Measurements from ENCODE around the gene SLC7A8.

The SLC7A8 gene

DNA sequence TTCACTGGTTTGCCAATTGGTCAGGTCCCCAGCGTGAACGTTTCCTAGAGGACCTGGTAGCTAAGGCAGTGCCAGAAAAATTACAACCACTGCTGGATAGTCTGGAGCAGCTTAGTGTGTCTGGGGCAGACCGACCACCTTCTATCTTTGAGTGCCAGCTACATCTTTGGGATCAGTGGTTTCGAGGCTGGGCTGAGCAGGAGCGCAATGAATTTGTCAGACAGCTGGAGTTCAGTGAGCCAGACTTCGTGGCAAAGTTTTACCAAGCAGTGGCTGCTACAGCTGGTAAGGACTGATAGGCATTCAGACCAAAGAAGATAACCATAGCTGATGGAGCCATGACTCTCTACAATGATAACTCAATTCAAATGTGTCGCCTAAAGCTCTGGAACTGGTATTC, 85.7 kb downstream of the SLC7A8 start:
- no peak for TF ChIP-seq ZBTB7A (IDR thresholded peaks at IDR 0.05; ENCODE audit: low read depth)
- TF ChIP-seq, protein P1, sequence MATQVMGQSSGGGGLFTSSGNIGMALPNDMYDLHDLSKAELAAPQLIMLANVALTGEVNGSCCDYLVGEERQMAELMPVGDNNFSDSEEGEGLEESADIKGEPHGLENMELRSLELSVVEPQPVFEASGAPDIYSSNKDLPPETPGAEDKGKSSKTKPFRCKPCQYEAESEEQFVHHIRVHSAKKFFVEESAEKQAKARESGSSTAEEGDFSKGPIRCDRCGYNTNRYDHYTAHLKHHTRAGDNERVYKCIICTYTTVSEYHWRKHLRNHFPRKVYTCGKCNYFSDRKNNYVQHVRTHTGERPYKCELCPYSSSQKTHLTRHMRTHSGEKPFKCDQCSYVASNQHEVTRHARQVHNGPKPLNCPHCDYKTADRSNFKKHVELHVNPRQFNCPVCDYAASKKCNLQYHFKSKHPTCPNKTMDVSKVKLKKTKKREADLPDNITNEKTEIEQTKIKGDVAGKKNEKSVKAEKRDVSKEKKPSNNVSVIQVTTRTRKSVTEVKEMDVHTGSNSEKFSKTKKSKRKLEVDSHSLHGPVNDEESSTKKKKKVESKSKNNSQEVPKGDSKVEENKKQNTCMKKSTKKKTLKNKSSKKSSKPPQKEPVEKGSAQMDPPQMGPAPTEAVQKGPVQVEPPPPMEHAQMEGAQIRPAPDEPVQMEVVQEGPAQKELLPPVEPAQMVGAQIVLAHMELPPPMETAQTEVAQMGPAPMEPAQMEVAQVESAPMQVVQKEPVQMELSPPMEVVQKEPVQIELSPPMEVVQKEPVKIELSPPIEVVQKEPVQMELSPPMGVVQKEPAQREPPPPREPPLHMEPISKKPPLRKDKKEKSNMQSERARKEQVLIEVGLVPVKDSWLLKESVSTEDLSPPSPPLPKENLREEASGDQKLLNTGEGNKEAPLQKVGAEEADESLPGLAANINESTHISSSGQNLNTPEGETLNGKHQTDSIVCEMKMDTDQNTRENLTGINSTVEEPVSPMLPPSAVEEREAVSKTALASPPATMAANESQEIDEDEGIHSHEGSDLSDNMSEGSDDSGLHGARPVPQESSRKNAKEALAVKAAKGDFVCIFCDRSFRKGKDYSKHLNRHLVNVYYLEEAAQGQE (IDR thresholded peaks at IDR 0.05; ENCODE audit: low read depth) = no peak
- TF ChIP-seq, protein P2, sequence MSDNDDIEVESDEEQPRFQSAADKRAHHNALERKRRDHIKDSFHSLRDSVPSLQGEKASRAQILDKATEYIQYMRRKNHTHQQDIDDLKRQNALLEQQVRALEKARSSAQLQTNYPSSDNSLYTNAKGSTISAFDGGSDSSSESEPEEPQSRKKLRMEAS (IDR thresholded peaks at IDR 0.05) = no peak
- TF ChIP-seq TAF1 (IDR thresholded peaks at IDR 0.05; ENCODE audit: low read depth) = no peak
- no peak for TF ChIP-seq CEBPB (IDR thresholded peaks at IDR 0.05)
- TF ChIP-seq, protein P3, sequence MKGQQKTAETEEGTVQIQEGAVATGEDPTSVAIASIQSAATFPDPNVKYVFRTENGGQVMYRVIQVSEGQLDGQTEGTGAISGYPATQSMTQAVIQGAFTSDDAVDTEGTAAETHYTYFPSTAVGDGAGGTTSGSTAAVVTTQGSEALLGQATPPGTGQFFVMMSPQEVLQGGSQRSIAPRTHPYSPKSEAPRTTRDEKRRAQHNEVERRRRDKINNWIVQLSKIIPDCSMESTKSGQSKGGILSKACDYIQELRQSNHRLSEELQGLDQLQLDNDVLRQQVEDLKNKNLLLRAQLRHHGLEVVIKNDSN (IDR thresholded peaks at IDR 0.05) = no peak
- TF ChIP-seq EGR1 (IDR thresholded peaks at IDR 0.05) = no peak

DNA sequence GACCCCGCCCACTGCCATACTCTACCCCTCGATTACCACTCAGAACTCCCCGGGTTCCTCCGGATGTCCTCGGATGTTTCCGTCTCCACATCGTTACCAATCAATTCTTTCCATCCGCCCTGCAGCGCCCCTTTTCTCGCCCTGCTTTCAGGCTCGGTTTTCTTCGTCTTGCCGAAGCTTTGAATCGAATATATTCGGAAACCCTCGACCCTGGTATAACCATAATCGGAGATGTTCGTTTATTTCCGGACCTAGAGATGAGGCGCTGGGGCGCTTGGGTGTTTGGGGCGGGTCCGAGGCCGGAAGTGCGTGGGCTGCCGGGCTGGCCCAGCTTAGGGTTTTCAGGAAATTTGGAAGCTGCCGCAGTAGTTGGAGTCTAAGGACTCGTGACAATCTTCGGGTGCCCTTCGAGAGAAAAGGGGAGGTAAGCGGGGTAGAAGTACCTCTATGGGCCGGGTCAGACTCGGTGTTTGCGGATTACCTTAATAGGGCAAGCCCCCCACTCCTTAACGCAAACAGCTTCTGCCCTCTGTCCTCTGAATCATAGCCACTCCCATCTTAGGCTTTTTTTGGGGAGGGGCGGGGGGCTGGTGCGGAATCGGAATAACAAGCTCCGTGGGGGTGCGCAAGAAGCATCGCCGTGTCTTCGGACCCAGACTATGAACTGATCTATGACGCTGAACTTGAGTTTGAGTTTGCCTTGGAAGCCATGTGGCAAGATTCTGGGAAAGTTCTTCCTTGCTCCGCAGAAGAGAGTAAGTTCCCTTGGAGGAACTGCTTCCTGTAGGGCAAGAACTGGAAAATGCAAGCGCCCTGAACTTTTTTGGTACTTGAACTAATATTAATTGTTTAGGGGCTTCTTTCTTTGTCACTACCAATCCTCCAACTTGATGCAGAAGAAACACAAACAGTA, 88.0 kb downstream of the SLC7A8 start, which contains the start of gene C14orf119:
Gene C14orf119 (plus strand): TSS at position 310 of the 913 bp plus-strand sequence. CDS start 2,154 bp downstream, outside the sequence.
- TF ChIP-seq CREB1 (IDR thresholded peaks at IDR 0.05; ENCODE audit: low read depth) = 0 out of 2 replicates have a peak, but pooled peaks have one; percentile 10
- TF ChIP-seq, protein P2 (IDR thresholded peaks at IDR 0.05) = peak; percentile 65
- peak; percentile 43 for TF ChIP-seq TAF1 (IDR thresholded peaks at IDR 0.05; ENCODE audit: low read depth)
- TF ChIP-seq ZBTB7A (IDR thresholded peaks at IDR 0.05; ENCODE audit: low read depth) = peak; percentile 82
- TF ChIP-seq TEAD4 (IDR thresholded peaks at IDR 0.05) = no peak
- TF ChIP-seq EGR1 (IDR thresholded peaks at IDR 0.05) = peak; percentile 91

DNA sequence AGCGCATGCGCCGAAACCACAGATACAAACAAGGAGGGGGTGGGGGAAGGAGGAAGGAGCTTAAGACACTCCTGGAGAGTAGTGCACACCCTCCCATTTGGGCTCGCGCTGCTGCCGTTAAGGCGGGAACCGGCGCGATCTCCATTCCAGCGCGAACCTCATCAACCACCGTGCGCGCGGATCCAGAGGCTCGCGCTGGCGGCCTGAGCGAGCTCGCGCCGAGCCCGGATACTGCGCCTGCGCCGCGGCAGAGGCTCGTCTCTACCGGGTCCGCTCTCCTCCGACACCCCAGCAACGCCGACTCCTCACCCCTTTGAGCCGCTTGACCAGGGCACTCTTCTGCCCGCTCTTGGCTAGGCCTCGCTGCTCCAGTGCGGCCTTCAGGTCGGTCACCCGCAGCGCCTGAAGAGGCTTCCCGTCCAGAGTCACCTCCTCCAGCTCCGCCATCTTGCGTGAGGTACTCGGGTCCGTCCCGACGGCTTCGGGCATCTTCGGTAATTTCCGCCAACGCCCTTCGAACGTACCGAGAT, 88.7 kb downstream of the SLC7A8 start, which contains the start of gene ACIN1:
Gene ACIN1 (minus strand): TSS at position 471 of the 530 bp plus-strand sequence. CDS start 24 bp downstream, at position 447.
- TF ChIP-seq CREB1 (IDR thresholded peaks at IDR 0.05; ENCODE audit: low read depth) (no peak), NFIC (IDR thresholded peaks at IDR 0.05) (no peak), YY1 (IDR thresholded peaks at IDR 0.05; ENCODE audit: low read depth) (peak; percentile 95), TCF12 (IDR thresholded peaks at IDR 0.05; ENCODE audit: low read depth) (no peak; the same call in 1 of the 2 replicates), TAF1 (IDR thresholded peaks at IDR 0.05; ENCODE audit: low read depth) (peak; percentile 91), TEAD4 (IDR thresholded peaks at IDR 0.05) (no peak), EP300 (IDR thresholded peaks at IDR 0.05; ENCODE audit: borderline replicate concordance) (no peak), CEBPB (IDR thresholded peaks at IDR 0.05) (no peak), RAD21 (IDR thresholded peaks at IDR 0.05; ENCODE audit: low read depth) (no peak), FOXM1 (IDR thresholded peaks at IDR 0.05; ENCODE audit: borderline replicate concordance, low read depth) (no peak), EGR1 (IDR thresholded peaks at IDR 0.05) (no peak), ZBTB7A (IDR thresholded peaks at IDR 0.05; ENCODE audit: low read depth) (no peak)
- TF ChIP-seq, protein P2 (IDR thresholded peaks at IDR 0.05) = peak; percentile 50
- TF ChIP-seq, protein P1 (IDR thresholded peaks at IDR 0.05; ENCODE audit: low read depth) = no peak
- TF ChIP-seq, protein P3 (IDR thresholded peaks at IDR 0.05) = no peak

DNA sequence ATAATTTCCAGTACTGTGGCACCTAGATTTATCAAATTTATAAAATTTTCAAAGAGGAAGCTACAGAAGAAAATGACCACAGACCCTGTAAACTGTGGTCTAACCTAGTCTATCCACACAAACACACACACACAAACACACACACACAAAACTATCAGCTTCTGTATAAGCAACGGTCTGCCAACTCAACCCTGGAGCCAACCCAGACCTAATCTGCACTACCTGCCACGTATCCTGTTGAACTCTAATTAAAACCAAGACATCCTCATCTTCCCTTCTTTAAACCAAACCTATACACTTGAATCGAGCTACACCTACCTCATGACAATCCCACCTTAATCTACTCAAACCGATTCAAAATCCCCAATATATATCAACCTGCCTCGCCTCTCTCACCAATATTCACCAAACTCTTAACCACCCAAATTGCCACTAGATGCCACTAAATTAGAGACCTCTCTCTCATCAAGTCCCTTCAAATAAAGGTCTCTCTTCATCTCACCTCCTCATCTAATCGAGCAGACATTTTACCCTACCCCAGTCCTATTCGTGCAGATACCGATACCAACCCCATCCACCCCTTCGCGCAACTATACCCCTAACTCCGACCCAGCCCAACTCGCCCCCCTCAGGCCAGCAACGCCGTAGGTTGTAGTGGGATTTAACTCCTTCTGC, 89.3 kb downstream of the SLC7A8 start:
- no peak for TF ChIP-seq NFIC (IDR thresholded peaks at IDR 0.05)
- no peak for TF ChIP-seq TAF1 (IDR thresholded peaks at IDR 0.05; ENCODE audit: low read depth)
- TF ChIP-seq ZBTB7A (IDR thresholded peaks at IDR 0.05; ENCODE audit: low read depth) = no peak
- no peak for TF ChIP-seq CEBPB (IDR thresholded peaks at IDR 0.05)
- no peak for TF ChIP-seq EP300 (IDR thresholded peaks at IDR 0.05; ENCODE audit: borderline replicate concordance)
- TF ChIP-seq TEAD4 (IDR thresholded peaks at IDR 0.05) = no peak
- TF ChIP-seq FOXM1 (IDR thresholded peaks at IDR 0.05; ENCODE audit: borderline replicate concordance, low read depth) = no peak
- TF ChIP-seq, protein P1 (IDR thresholded peaks at IDR 0.05; ENCODE audit: low read depth) = no peak
- TF ChIP-seq RAD21 (IDR thresholded peaks at IDR 0.05; ENCODE audit: low read depth) = no peak
- TF ChIP-seq, protein P3 (IDR thresholded peaks at IDR 0.05) = no peak
- TF ChIP-seq, protein P2 (IDR thresholded peaks at IDR 0.05) = no peak
- no peak for TF ChIP-seq YY1 (IDR thresholded peaks at IDR 0.05; ENCODE audit: low read depth)
- no peak for TF ChIP-seq TCF12 (IDR thresholded peaks at IDR 0.05; ENCODE audit: low read depth)
- TF ChIP-seq CREB1 (IDR thresholded peaks at IDR 0.05; ENCODE audit: low read depth) = no peak
- no peak for TF ChIP-seq EGR1 (IDR thresholded peaks at IDR 0.05)

Data from Ishikawa (cell line).